GM21723 (cell line): ENCODE measurements around the gene NIBAN1.
A peak's percentile ranks its signal among the peaks of the same experiment; 100 is the strongest.

ENCODE experiments used
- ATAC-seq: cut with Tn5 transposase; IDR thresholded peaks from one replicate; pipeline ENCODE4 v1.9.1; 2021; ENCODE audit warnings: mild to moderate bottlenecking, moderate library complexity; ENCODE audit not compliant: unreplicated experiment

The NIBAN1 gene

DNA sequence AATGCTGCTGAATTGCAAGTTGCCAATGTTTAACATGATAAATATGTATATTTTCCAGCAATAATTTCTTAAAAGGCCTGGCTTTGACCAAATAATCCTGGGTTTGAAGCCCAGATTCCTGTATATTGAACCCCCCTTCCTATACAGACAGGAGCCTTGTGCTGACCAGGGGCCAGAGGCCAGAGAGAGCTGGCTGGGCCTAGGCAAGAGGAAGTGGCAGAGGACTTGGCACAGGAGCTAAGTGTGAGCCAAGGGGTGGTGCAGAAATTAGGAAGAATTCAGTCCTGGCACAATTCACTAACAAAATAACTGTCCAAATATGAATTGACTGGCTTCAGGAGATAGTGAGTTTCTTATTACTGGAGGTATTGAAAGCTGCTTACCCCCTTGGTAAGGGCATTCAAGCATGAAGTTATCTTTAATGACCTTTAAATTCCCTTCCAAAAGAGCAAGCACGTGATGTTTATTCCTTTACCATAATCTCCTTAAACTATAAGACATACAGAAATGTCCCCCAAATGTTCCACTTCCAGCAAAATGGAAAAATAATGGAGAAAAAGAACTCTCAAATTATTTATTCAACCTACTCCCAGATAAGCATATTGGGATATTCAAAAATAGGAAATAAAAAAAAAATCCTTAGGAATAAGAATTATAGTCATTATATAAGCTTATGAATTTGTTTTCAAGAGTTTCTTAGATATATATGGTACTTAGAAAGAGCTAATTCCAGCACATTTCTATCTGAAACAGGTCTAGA is 26.6 kb downstream of the NIBAN1 start:
- no peak for ATAC-seq

DNA sequence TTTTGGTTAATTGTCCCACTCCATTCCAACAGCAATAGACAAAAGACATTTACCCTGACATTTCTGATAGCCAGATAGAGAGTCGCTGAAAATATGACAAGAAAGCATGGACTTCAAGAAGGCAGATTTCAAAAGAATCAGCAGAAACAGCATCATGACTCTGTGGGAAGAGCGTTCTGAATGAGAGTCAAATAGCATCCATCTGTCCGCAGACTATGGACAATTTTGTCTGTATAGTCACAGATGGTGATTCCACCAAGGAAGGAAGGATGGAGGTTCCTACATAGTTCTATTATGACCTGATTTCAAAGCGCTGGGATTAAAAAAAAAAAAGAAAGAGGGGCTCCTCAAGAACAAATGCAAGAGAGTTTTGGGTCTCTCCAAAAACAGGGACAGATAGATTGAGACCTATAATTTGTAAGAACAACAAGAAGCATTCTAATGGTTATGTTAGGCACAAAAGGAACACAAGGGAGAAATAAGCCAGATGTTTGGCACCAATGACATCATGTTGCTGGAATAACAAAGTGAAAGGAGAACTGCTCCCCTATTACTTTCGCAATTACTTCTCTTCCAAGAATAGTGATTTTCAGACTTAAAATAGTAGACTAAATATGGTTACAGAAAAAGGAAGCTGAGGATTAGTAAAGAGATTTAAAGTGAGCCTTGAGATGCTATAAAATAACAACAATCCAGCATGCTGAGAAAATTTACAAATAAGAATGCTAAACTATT is 28.5 kb downstream of the NIBAN1 start:
- peak; percentile 42 for ATAC-seq

DNA sequence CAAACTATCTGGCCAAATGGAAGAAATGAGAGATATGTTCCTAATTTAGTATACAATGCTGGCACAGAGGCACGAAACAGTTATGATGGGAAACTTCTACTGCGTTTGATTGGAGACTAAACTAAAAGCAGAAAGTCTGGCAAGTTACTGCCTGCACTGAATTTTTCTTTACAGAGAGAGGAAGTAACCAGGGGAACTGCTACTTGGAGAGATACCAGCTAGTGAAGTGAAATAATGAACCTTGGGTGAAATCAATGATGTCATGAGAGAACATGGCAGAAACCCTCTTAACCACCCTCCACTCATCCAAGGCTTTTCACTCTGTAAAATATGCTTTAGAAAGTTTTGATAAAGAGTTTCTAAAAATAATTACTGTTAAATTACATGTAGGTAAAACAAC is 29.3 kb downstream of the NIBAN1 start:
- peak; percentile 66 for ATAC-seq

DNA sequence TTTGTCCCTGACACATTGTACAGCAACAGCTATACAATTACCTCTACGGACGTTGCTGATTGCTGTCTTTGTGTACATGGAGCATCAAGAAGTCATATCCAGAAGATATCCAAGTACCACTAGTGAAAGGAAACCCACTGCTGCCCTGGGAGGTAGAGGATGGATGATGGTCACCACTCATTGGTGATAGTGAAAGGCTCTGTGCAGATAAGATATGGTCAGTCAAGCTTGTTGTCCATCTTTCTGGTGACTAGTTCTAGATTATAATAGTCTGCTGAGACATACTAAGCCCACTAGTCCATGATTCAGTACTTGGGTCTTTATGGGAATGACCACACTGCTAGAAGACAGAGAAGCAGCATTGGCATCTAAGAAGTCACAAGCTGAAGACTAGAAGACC is 30.3 kb downstream of the NIBAN1 start:
- no peak for ATAC-seq

DNA sequence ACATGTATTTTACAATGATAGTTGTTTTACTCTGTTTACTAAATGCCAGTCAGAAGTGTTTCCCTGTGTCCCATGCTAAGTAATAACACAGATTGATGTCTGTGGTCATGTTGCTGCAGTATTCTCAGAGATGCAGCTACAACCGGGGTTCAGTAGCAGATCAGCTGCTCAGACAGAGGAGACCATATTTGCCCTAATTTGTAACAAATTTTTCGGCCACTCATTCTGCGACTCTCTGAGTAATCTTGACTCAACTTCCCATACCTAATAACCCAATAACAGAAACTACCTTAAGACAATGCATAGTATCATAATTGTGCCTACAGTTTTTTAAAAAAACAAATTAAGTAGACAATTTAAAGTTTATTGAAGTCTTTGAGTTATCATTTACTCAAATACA is 32.6 kb downstream of the NIBAN1 start:
- ATAC-seq = peak; percentile 56

DNA sequence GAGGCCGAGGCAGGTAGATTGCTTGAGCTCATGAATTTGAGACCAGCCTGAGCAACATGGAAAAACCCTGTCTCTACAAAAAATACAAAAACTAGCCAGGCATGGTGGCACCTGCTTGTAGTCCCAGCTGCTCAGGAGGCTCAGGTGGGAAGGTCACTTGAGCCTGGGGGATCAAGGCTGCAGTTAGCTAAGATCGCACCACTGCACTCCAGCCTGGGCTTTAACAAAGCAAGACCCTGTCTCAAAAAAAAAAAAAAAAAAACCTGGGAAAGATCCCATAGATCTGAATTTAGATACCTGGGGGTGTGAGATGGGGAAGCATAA is 32.9 kb downstream of the NIBAN1 start:
- no peak for ATAC-seq

DNA sequence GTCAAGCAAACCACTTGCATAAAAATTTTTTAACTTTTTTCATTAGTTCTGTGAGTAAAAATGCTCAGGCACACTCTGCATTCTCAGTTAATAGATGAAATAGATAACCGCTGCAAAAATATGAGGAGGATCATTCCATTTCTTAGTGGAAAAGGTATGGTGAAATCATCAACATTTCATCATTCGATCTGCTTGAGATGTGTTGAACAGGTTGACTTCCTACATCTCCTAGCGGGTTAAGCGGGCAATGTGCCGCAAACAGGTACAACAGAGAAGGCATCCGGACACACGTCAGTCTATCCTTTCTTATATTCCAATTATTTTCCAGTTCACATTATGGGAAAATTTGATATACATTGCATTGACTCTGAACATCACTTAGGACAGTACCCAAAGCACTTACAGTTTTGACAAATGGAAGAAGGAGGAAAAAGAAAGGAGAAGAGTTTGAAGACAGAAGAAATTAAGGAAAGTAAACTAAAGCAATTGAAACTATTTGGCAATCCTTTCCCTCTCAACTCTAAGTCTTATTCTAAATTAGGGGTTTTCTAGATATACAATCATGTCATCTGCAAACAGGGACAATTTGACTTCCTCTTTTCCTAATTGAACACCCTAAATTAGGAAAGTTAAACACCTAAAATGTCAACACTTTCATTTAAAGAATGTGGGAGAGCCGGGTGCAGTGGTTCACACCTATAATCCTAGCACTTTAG is 33.5 kb downstream of the NIBAN1 start:
- ATAC-seq = no peak

DNA sequence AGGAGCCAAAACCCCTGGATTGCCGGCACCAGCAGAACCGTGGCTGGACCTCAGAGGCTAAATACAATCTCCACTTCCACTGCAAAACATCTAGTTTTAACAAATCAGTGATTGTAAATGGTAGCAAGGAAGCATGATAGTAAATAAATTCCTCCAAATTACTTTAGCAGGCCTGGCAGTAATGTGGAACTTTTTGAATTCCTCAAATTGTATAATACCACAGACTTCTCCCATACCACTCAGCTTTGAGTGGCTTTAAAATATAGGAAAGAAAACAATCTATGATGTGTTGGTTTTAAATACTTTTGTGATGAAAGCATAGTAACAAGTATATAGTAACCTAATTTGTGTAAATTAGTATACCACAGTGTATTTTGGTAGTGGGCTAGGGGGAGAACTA is 34.1 kb downstream of the NIBAN1 start:
- ATAC-seq = no peak

DNA sequence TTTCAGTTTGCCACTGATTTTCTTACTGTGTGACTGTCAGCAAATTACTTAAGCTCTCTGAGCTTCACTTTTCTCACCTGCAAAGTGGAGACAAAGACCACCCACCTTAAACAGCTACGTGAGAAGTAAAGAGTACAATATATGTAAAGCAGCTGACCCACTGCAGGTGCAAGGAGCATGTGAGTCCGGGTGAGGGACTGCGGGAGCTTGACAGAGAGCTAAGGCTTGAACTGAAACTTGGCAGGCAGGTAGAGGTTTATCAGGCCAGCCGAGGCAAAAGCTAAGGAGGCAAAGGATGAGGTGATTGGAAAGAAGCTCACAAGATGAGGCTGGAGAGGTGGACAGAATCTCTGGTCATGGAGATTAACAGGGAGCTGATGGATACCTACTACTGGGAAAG is 36.6 kb downstream of the NIBAN1 start:
- no peak for ATAC-seq

DNA sequence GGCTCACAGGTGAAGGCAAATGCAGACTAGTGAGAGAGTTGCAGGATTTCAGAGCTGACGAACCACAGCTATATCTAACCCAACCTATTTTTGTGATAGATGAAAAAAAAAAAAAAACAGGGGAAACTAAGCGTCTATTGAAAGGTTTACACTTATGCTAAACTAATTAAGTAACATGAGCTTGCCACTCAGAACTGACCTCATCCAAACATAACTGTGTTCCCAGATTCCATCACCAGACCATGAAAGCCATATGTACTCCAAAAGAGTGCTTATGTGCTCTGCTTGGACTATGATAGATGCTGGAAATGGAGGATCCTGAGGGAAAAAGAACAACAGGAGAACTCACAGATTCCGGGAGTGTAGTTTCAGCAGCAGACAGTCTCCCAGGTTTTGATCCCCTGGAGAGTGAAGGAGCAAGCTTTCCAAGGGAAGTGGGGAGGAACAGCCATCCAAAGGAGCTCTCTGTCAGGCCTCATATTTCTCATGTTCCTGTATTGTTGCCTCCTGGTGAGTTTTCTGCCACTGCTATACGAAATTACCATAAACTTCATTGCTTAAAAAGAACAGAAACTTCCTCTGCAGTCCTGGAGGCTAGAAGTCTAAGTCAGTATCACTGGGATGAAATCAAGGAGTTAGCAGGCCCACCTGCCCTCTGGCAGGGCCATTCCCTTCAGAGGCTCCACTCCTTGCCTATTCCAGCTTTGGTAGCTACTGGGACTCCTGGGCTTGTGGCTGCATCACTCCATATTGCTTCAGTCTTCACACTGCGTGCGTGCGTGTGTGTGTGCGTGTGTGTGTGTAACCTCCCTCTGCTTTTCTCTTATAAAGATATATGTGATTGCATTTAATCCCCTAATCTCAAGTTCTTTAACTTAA is 38.1 kb downstream of the NIBAN1 start:
- no peak for ATAC-seq

DNA sequence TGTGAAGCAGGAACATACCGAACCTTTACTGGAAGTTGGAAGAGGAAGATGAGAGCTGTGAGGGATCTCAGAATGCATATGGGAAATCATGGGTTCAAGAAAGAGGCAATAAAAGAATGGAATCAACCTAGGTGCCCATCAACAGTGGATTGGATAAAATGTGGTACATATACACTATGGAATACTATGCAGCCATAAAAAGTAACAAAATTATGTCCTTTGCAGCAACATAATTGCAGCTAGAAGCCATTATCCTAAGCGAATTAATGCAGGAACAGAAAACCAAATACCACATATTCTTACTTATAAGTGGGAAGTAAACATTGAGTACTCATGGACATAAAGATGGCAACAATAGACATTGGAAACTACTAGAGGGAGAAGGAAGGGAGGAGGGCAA is 40.4 kb downstream of the NIBAN1 start:
- no peak for ATAC-seq

DNA sequence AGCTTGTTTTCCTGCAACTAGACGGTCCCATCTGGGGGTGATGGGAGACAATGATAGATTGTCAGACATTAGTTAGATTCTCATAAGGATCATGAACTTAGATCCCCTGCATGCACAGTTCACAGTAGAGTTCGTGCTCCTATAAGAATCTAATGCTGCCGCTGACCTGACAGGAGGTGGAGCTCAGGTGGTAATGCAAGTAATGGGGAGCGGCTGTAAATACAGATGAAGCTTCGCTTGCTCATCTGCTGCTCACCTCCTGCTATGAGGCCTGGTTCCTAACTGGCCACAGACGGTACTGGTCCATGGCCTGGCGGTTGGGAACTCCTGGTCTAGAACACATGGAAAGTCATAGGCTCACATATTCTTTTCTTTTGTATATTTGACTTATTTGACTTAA is 42.0 kb downstream of the NIBAN1 start:
- no peak for ATAC-seq

DNA sequence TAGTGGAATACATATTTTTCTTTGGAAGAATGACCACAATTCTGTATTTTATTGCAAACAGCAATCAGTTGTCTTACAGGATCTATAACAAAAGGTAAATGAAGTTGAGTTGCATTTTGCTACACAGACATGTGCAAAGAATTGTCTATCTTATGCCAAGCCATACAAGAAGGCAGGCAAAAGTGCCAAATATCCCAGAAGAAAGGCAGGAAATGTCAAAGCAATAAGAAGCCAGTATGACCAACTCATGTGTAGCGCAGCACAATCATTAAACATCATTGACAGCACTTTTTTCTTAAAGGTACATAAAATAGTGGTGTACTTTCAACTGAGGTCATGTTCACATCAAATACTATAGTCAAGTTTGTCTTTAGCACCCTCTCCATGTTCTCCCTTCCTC is 42.7 kb downstream of the NIBAN1 start:
- ATAC-seq = no peak

DNA sequence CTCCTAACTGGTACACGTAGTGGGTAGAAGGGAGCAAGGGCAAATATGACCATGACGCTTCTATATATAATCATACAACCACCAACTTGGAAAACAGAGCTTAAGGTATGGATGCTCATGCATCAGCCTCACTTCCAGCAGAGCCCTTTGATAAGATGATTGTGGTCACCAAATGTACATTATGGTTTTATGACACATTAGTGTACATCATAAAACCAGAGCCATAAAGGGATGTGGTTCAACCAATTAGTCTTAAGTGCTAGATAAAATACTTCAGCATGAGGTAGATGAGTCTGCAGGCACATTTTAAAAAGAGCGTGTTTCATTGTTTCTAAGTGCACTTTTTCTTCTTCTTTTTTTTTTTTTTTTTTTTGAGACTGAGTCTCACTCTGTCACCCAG is 43.7 kb downstream of the NIBAN1 start:
- ATAC-seq = no peak

DNA sequence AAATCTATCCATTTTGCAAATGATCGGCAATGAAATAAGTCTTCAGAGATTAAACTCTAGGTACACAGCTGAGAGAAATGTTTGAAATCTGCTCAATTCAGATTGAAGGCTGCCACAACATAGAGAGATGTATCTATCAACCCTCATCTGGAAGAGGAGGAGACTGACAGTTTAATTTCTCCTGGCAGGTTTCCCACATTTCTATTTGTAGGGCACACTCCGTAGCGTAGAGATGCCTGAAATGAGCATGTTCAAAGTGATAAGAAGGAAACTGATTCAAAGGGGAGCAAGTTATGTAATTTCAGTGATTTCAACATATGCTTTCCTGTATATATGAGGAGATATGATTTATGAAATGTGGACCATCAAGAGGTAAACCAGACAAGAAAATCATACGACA is 44.1 kb downstream of the NIBAN1 start:
- ATAC-seq = no peak

DNA sequence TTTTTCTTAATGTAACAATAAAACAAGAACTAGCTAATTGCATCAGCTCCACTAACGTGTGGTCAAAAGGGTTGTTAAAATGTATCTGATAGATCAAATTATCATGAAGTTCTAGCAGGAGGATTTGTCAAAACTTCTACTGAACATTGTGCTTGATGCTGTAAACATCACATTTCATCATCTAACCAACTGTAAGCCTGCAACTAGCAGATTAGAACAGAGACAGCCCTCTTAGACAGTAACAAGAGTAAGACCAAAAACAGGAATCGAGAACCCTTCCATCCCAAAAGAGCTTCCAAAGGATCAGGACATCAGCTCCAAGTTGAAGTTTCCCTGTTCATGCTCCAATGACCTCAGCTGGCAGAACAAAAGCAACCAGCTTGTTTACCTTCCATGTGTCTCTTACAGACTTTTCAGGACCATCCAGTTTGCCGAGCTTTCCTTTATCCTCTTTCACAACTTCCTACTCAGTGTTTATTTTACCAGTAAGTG is 44.6 kb downstream of the NIBAN1 start:
- no peak for ATAC-seq

DNA sequence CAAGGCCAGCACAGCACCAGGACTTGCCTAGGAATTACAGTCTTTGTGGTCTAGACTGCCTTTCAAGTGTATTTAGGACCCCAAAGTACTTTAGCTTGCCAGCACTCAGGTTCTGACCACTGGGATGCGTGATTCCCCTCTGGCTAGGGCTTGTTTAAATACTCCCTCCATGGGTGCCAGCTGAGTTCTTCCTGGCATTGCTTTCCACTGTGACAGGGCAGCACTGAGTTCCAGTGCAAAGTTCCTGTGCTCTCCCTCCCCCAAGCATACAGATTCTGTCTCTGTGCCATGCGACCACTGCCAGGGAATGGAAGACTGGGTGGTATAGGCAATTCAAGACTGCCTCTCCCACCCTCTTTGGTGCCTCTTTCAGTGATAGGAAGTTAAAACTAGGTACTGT is 45.9 kb downstream of the NIBAN1 start:
- ATAC-seq = no peak
